ENCODE data around the gene OR10G4. TPM values are rescaled to one million over a fixed set of nuclear protein-coding genes. Genes with fewer than 3 reads are reported as not detected.
A peak's percentile ranks its signal among the peaks of the same experiment; 100 is the strongest.

OR10G4 gene
- total and polyA plus RNA-seq, 2 of the 8 experiments (the other 6 are each of a cell fraction or from before 2014, with no cell fraction given) = 0.14 TPM; not detected in 1

- no peak within 1 kb of the TSS for H3K4me2 ChIP-seq (ENCODE audit: insufficient read depth in 1 of 2, low read depth in 2 of 2, low read length in 2 of 2)
- no peaks in the 10 kb centered on the region for H3K79me1 ChIP-seq (ENCODE audit: low read depth, low read length)
- no peak within 1 kb of the TSS for H2BK20ac ChIP-seq (ENCODE audit: low read length)
- no peak for TF ChIP-seq ATF2 (IDR thresholded peaks at IDR 0.05; ENCODE audit: low read length)
- no peak for TF ChIP-seq CREB1 (IDR thresholded peaks at IDR 0.05)
Observed at GRCh38 chr11:123977731-123978347, 35.0 kb upstream of the OR10G4 start, which contains the start of gene OR10S1. TSS of gene OR10S1 (minus strand) at chr11:123977781. CDS start at chr11:123977664, 117 bp downstream.

More at GRCh38 chr11:123977731-123978347, 35.0 kb upstream of the OR10G4 start, which contains the start of gene OR10S1:
- no peak within 1 kb of the TSS for H2BK5ac ChIP-seq (ENCODE audit: low read depth, low read length)
- H3K4me3 ChIP-seq (ENCODE audit: extremely low read depth in 1 of 4, insufficient read depth in 2 of 4, low read depth in 3 of 4, low read length in 4 of 4) = no peak within 1 kb of the TSS
- FAIRE-seq (no peak), DNase-seq (ENCODE audit: low read depth in 1 of 2, low spot score in 2 of 2) (no peak)
- no peaks in the 10 kb centered on the region for H3K79me2 ChIP-seq (ENCODE audit: control insufficient read depth in 1 of 2, insufficient read depth in 2 of 2, low read length in 2 of 2)
- H3K4me1 ChIP-seq (replicated peaks in 1 of 4; ENCODE audit: control insufficient read depth in 3 of 4, insufficient read depth in 4 of 4, low read length in 3 of 4) = 0 out of 7 replicates have a peak, but pooled peaks cover 0 to 2% (median 0%) of the 10 kb centered on the region in 4 experiments
- peak within 1 kb of the TSS; percentile 52 for H3K14ac ChIP-seq (ENCODE audit: insufficient read length)
- POLR2A ChIA-PET (ENCODE audit: partially characterized antibody) = no interaction called here
- H3K23ac ChIP-seq (ENCODE audit: insufficient read length) = no peak within 1 kb of the TSS
- CTCF ChIA-PET (ENCODE audit: partially characterized antibody) = interaction anchor here (1.5 kb wide), 1 partner anchor 22 kb away, joined by 4 read pairs; no protein-coding TSS in a partner anchor
- H3K27ac ChIP-seq (ENCODE audit: low read depth, low read length) = no peak within 1 kb of the TSS
- no peak within 1 kb of the TSS for H3K56ac ChIP-seq (replicated peaks; ENCODE audit: insufficient read length, low read depth, low read length)
- no peaks in the 10 kb centered on the region for H3K27me3 ChIP-seq (replicated peaks in 1 of 4; ENCODE audit: control insufficient read depth in 3 of 4, extremely low read depth in 1 of 4, insufficient read depth in 3 of 4, low read length in 3 of 4)
- H2BK120ac ChIP-seq (replicated peaks; ENCODE audit: low read depth, low read length) = no peak within 1 kb of the TSS
- H2AFZ ChIP-seq (ENCODE audit: low read length) = no peak within 1 kb of the TSS; the same call in 1 of the 2 replicates
- H4K91ac ChIP-seq (replicated peaks; ENCODE audit: insufficient read length, low read length) = no peak within 1 kb of the TSS
- H3K4ac ChIP-seq (replicated peaks; ENCODE audit: insufficient read length, low read depth, low read length) = no peak within 1 kb of the TSS
- no peaks in the 10 kb centered on the region for H4K20me1 ChIP-seq (replicated peaks in 1 of 2; ENCODE audit: control insufficient read depth in 1 of 2, insufficient read depth in 2 of 2, low read length in 2 of 2)
- no peak within 1 kb of the TSS for H2BK15ac ChIP-seq (ENCODE audit: low read length)
- H2AK5ac ChIP-seq (ENCODE audit: low read depth, low read length) = no peak within 1 kb of the TSS
- H4K8ac ChIP-seq (ENCODE audit: extremely low read depth, insufficient read depth, low read length) = no peak within 1 kb of the TSS
- no peaks in the 10 kb centered on the region for H3K23me2 ChIP-seq (ENCODE audit: low read depth, low read length)
- no peak within 1 kb of the TSS for H3K9ac ChIP-seq (replicated peaks in 1 of 4; ENCODE audit: extremely low read depth in 1 of 4, low read depth in 3 of 4, low read length in 3 of 4)
- H3K9me3 ChIP-seq (ENCODE audit: insufficient read depth in 2 of 2, low read depth in 1 of 2, low read length in 1 of 2) = no peaks in the 10 kb centered on the region
- no peak within 1 kb of the TSS for H4K5ac ChIP-seq (ENCODE audit: insufficient read length, low read depth, low read length)
- no peaks in the 10 kb centered on the region for H3K36me3 ChIP-seq (ENCODE audit: control insufficient read depth in 2 of 4, insufficient read depth in 4 of 4, low read length in 3 of 4)
- no peak within 1 kb of the TSS for H3K18ac ChIP-seq (ENCODE audit: extremely low read depth, low read length)
- H2BK12ac ChIP-seq (ENCODE audit: low read depth, low read length) = peak within 1 kb of the TSS; percentile 21; the same call in 1 of the 2 replicates

Measured in H1 (cell line).